MCF 10A (cell line): ENCODE data around the gene STXBP4. TPM values are rescaled to one million over a fixed set of nuclear protein-coding genes. Genes with fewer than 3 reads are reported as not detected.

Experiments
- BruUV-seq: library from RNA; stranded (reverse); fragments of 400-500 nt; replicated peaks from 2 replicates; lab custom pipeline; 2021; lab: Mats Ljungman, UMichigan
- CTCF ChIA-PET: fragments of 300-600 bp; sonication (Branson Sonifier 250); formaldehyde crosslinking; extraction: SDS; loops from one replicate; lab custom pipeline; 2021; ENCODE audit warnings: antibody characterized with exemption, inconsistent platforms; lab: Yijun Ruan, JAX
- POLR2A ChIA-PET: fragments of 300-600, 350-650 bp; sonication (Branson Sonifier 250); formaldehyde crosslinking; extraction: SDS; loops from one replicate; lab custom pipeline; 2020; ENCODE audit warnings: antibody characterized with exemption, inconsistent platforms; lab: Yijun Ruan, JAX
- DNase-seq: peaks from one replicate; pipeline ENCODE4 v3.0.0-alpha.2; 2018; ENCODE audit not compliant: unreplicated experiment
- H3K27ac Mint-ChIP-seq: one replicate; pipeline ENCODE4 v1.8.0; 2022; ENCODE audit warnings: mild to moderate bottlenecking, low read depth, mixed read lengths; ENCODE audit not compliant: unreplicated experiment
- H3K27me3 Mint-ChIP-seq: one replicate; pipeline ENCODE4 v1.8.0; 2022; ENCODE audit warnings: mixed read lengths; ENCODE audit not compliant: insufficient read depth, unreplicated experiment
- H3K36me3 Mint-ChIP-seq: one replicate; pipeline ENCODE4 v1.8.0; 2022; ENCODE audit warnings: mild to moderate bottlenecking, moderate library complexity, mixed read lengths; ENCODE audit not compliant: insufficient read depth, unreplicated experiment
- H3K4me1 Mint-ChIP-seq: one replicate; pipeline ENCODE4 v1.8.0; 2022; ENCODE audit warnings: mixed read lengths; ENCODE audit not compliant: insufficient read depth, unreplicated experiment
- H3K4me3 Mint-ChIP-seq: one replicate; pipeline ENCODE4 v1.8.0; 2022; ENCODE audit warnings: mild to moderate bottlenecking, moderate library complexity, mixed read lengths; ENCODE audit not compliant: unreplicated experiment
- H3K9me3 Mint-ChIP-seq: one replicate; pipeline ENCODE4 v1.8.0; 2022; ENCODE audit warnings: mixed read lengths; ENCODE audit not compliant: unreplicated experiment
- CTCF ChIP-seq: fragments of 200-600 bp; IDR thresholded peaks from one replicate; pipeline ENCODE4 v1.8.0; 2022; ENCODE audit warnings: antibody characterized with exemption, mild to moderate bottlenecking; ENCODE audit not compliant: unreplicated experiment
- intact Hi-C: fragments of 100-400 bp; cut with micrococcal nuclease; formaldehyde crosslinking; loops from 2 replicates; pipeline ENCODE4 v1.14.1; 2022
- total RNA-seq: library from RNA; stranded (reverse); gene quantifications from 2 replicates; pipeline ENCODE4 v1.2.3, GENCODE V29; 2022

STXBP4 gene
- total RNA-seq, 1 experiment from 2014 or later = 6.7 TPM

- DNase-seq = no peak
- Mint-ChIP-seq H3K36me3 (no peaks in the 10 kb centered on the region), H3K4me3 (no peak overlapping the region), H3K9me3 (no peaks in the 10 kb centered on the region), H3K4me1 (peaks cover 19% of the 10 kb centered on the region), H3K27ac (peak overlapping the region; percentile 5), H3K27me3 (no peaks in the 10 kb centered on the region)
- TF ChIP-seq CTCF = no peak
- CTCF ChIA-PET = interaction anchor here (1.2 kb wide), 1 partner anchor 374 kb away, joined by 3 read pairs; no protein-coding TSS in a partner anchor
- BruUV-seq = no TSS peak
- POLR2A ChIA-PET = no interaction called here
- intact Hi-C loops = no loop called here
These were observed 13.8 kb downstream of the STXBP4 start for GRCh38 chr17:54982399-54982798.

DNA sequence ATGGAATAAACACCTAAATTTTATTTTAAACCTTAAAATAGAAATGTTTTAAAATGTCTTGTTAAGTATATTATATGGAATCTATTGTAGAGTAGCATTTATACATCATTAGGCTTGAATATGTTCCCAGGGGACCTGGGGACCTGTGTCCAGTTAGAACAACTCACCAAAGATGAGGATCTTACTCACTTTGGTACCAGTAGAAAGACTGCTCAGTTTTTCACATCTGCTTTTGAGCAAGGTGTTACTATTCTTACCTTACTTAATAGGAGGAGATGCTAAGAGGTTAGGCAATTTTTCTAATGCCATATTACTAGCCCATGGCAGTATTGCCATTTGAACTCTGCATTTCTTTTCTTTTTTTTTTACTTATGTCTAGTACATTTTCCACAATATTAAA lies 14.7 kb downstream of the STXBP4 start:
- Mint-ChIP-seq H3K27me3 (no peaks in the 10 kb centered on the region), H3K27ac (no peak overlapping the region), H3K4me3 (no peak overlapping the region), H3K36me3 (no peaks in the 10 kb centered on the region), H3K9me3 (no peaks in the 10 kb centered on the region), H3K4me1 (peaks cover 19% of the 10 kb centered on the region)
- ChIA-PET POLR2A (no interaction called here), CTCF (interaction anchor here (1.0 to 2.1 kb wide), 2 partner anchors 9 to 10 kb away, joined by 3 to 14 read pairs; no protein-coding TSS in a partner anchor)
- DNase-seq = no peak
- intact Hi-C loops = no loop called here
- TF ChIP-seq CTCF = no peak
- BruUV-seq = no TSS peak

DNA sequence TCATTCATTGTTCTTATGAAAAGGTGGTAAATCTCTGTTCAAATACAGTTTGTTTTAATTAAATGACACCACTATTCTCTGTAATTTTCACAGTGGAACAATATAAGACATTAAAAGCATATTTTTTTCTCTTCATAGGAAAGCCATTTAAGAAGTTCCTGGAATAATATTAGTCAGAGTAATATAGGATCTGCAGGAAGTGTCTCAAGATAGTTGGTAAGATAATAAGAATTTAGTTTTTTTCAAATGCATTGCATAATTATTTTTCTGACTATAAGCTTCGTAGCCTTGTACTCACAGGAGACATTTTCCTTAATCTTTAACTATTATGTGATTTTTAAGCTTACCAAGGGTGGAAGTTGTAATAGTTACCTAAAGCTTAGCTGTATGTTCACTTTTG lies 16.9 kb downstream of the STXBP4 start:
- BruUV-seq = no TSS peak
- Mint-ChIP-seq H3K4me3 (no peak overlapping the region), H3K27ac (no peak overlapping the region), H3K27me3 (no peaks in the 10 kb centered on the region), H3K9me3 (no peaks in the 10 kb centered on the region), H3K36me3 (no peaks in the 10 kb centered on the region), H3K4me1 (peaks cover 13% of the 10 kb centered on the region)
- no peak for DNase-seq
- CTCF ChIA-PET = interaction anchor here (0.8 to 2.1 kb wide), 6 partner anchors 8 to 617 kb away, joined by 3 to 14 read pairs (median 4); no protein-coding TSS in a partner anchor
- no peak for TF ChIP-seq CTCF
- intact Hi-C loops = no loop called here
- POLR2A ChIA-PET = interaction anchor here (1.5 kb wide), 1 partner anchor 83 kb away, joined by 4 read pairs; no protein-coding TSS in a partner anchor

DNA sequence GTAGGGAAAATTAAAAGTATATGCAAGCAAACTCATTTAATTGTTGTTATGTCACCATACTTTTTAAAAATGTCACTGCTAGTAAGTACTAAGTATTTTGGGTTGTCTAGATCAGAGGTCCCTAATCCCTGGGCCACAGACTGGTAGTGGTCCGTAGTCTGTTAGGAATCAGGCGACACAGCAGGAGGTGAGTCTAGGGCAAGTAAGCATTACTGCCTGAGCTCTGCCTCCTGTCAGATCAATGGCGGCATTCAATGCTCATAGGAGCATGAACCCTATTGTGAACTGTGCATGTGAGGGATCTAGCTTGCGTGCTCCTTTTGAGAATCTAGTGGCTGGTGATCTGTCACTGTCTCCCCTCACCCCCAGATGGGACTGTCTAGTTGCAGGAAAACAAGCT lies 21.6 kb downstream of the STXBP4 start:
- Mint-ChIP-seq H3K27ac (no peak overlapping the region), H3K27me3 (no peaks in the 10 kb centered on the region), H3K36me3 (peaks cover 7% of the 10 kb centered on the region), H3K4me1 (no peaks in the 10 kb centered on the region), H3K9me3 (no peaks in the 10 kb centered on the region), H3K4me3 (no peak overlapping the region)
- ChIA-PET CTCF (interaction anchor here (0.6 to 6.5 kb wide), 3 partner anchors 338 to 366 kb away, joined by 3 to 92 read pairs (median 4); no protein-coding TSS in a partner anchor), POLR2A (interaction anchor here (0.6 kb wide), 1 partner anchor 382 kb away, joined by 3 read pairs; no protein-coding TSS in a partner anchor)
- intact Hi-C loops = no loop called here
- BruUV-seq = no TSS peak
- no peak for TF ChIP-seq CTCF
- no peak for DNase-seq
